BLaER1 treated with 17β-estradiol and CSF1 and Interleukin-3, amounts not matched to agents 10 nM and 100 nM (cell line): ENCODE measurements around the gene NFKB2.

Source experiments
- H3K27ac ChIP-seq, 11 experiments: shearing (Covaris generic); formaldehyde crosslinking; 2 replicates each; pipeline ENCODE4 v1.8.1; 2022
- H3K27me3 ChIP-seq, 11 experiments: shearing (Covaris generic); formaldehyde crosslinking; 2 replicates each; pipeline ENCODE4 v1.8.1; 2022
- H3K36me3 ChIP-seq, 11 experiments: shearing (Covaris generic); formaldehyde crosslinking; 2 replicates each; pipeline ENCODE4 v1.8.1; 2022
- H3K4me1 ChIP-seq, 10 experiments: shearing (Covaris generic); formaldehyde crosslinking; 2 replicates each; pipeline ENCODE4 v1.8.1; 2022
- H3K4me2 ChIP-seq, 11 experiments: shearing (Covaris generic); formaldehyde crosslinking; 2 replicates each; pipeline ENCODE4 v1.8.1; 2022
- H3K4me3 ChIP-seq, 10 experiments: shearing (Covaris generic); formaldehyde crosslinking; 2 replicates each; pipeline ENCODE4 v1.8.1; 2022
- H3K9ac ChIP-seq, 11 experiments: shearing (Covaris generic); formaldehyde crosslinking; 2 replicates each; pipeline ENCODE4 v1.8.1; 2022
- H3K9me3 ChIP-seq, 11 experiments: shearing (Covaris generic); formaldehyde crosslinking; replicated peaks in 1 of 11; 2 replicates each; pipeline ENCODE4 v1.8.1; 2022
- H4K20me1 ChIP-seq, 11 experiments: shearing (Covaris generic); formaldehyde crosslinking; 2 replicates each; pipeline ENCODE4 v1.8.1; 2022
- Cebpa-rat ChIP-seq, 11 experiments: shearing (Covaris generic); IDR thresholded peaks; 2 replicates each; pipeline ENCODE4 v1.8.1; 2022

The NFKB2 gene

GRCh38 chr10:102451105-102451969 lies 55.8 kb downstream of the NFKB2 start, which contains the start of gene C10orf95:
TSS of gene C10orf95 (minus strand) at chr10:102451543. CDS start at chr10:102451093, 450 bp downstream.
- Histone ChIP-seq H3K4me2 (peak within 1 kb of the TSS; percentile 87 to 99 (median 95)), H3K4me1 (peaks cover 26 to 88% (median 47%) of the 10 kb centered on the region in 10 experiments), H3K27ac (peak within 1 kb of the TSS; percentile 70 to 95 (median 90)), H3K9me3 (no peaks in the 10 kb centered on the region), H3K9ac (peak within 1 kb of the TSS; percentile 84 to 95 (median 90)), H4K20me1 (peaks cover 0 to 18% (median 0%) of the 10 kb centered on the region in 11 experiments; a peak in 5 of 22 replicates), H3K4me3 (peak within 1 kb of the TSS; percentile 81 to 98 (median 89)), H3K27me3 (no peaks in the 10 kb centered on the region), H3K36me3 (peaks cover 16 to 49% (median 38%) of the 10 kb centered on the region in 11 experiments; a peak in 21 of 22 replicates)
- TF ChIP-seq Cebpa-rat (IDR thresholded peaks at IDR 0.05) = no peak
